Panc1 (cell line): Measurements from ENCODE around the gene GDF2.

Experiments
- CTCF ChIP-seq: fragments of 450-650 bp; IDR thresholded peaks from 2 replicates; pipeline ENCODE4 v1.5.1; 2017; ENCODE audit warnings: mild to moderate bottlenecking
- POLR2AphosphoS5 ChIP-seq: IDR thresholded peaks from 2 replicates; pipeline ENCODE4 v1.6.1; 2012; ENCODE audit warnings: mild to moderate bottlenecking, low read depth, low read length, moderate library complexity
- REST ChIP-seq, 2 experiments: IDR thresholded peaks; 2 replicates each; pipeline ENCODE4 v1.6.1; 2011 to 2012; ENCODE audit warnings: low read depth in 2 of 2, control low read depth in 1 of 2, low read length in 1 of 2, mild to moderate bottlenecking in 1 of 2, moderate library complexity in 1 of 2; ENCODE audit not compliant: insufficient read depth in 1 of 2
- SIN3A ChIP-seq: IDR thresholded peaks from 2 replicates; pipeline ENCODE4 v1.6.1; 2012; ENCODE audit warnings: low read depth, mild to moderate bottlenecking, low read length, moderate library complexity, borderline replicate concordance; ENCODE audit not compliant: insufficient read depth

GRCh38 chr10:47311932-47312662 lies 10.2 kb upstream of the GDF2 start:
- TF ChIP-seq REST (IDR thresholded peaks at IDR 0.05; ENCODE audit: insufficient read depth in 1 of 2, low read depth in 2 of 2, low read length in 1 of 2) (0 out of 4 replicates have a peak, but pooled peaks of 1 of the 2 experiments have one; percentile 57), CTCF (peak; percentile 96), POLR2AphosphoS5 (no peak), SIN3A (no peak)
